Liver (tissue), 9 donors: ENCODE results near the gene SHQ1. TPM values are rescaled to one million over a fixed set of nuclear protein-coding genes. Genes with fewer than 3 reads are reported as not detected.

ENCODE experiments used
- DNase-seq: peaks from one replicate; pipeline ENCODE4 v3.0.0-alpha.2; 2017; ENCODE audit warnings: low spot score
- H3K27ac ChIP-seq, 2 donors: one replicate each; pipeline ENCODE4 v1.7.0; 2013; ENCODE audit warnings: inconsistent platforms in 2 of 2, low read length in 2 of 2, control low read depth in 1 of 2, low read depth in 1 of 2, mild to moderate bottlenecking in 1 of 2
- H3K27me3 ChIP-seq, 4 donors: one replicate each; pipeline versions ENCODE4 v1.6.1 to v1.7.0; 2013; ENCODE audit warnings: low read length in 3 of 4, inconsistent platforms in 1 of 4, mild to moderate bottlenecking in 1 of 4, moderate library complexity in 1 of 4; ENCODE audit not compliant: control insufficient read depth in 4 of 4, insufficient read depth in 4 of 4
- H3K36me3 ChIP-seq, 4 donors: one replicate each; pipeline versions ENCODE4 v1.6.1 to v1.7.0; 2013; ENCODE audit warnings: low read length in 3 of 4, mild to moderate bottlenecking in 3 of 4, low read depth in 1 of 4, moderate library complexity in 1 of 4; ENCODE audit not compliant: control insufficient read depth in 4 of 4, insufficient read depth in 3 of 4
- H3K4me1 ChIP-seq, 4 donors: one replicate each; pipeline versions ENCODE4 v1.6.1 to v1.7.0; 2013; ENCODE audit warnings: low read length in 3 of 4, mild to moderate bottlenecking in 3 of 4, moderate library complexity in 1 of 4; ENCODE audit not compliant: control insufficient read depth in 4 of 4, insufficient read depth in 4 of 4
- H3K4me3 ChIP-seq, 3 donors: one replicate each; pipeline versions ENCODE4 v1.6.1 to v1.7.0; 2013; ENCODE audit warnings: low read length in 3 of 3, control low read depth in 1 of 3, low read depth in 1 of 3, mild to moderate bottlenecking in 1 of 3
- H3K9ac ChIP-seq, 2 donors: one replicate each; pipeline ENCODE4 v1.7.0; 2013; ENCODE audit warnings: low read length in 2 of 2, mild to moderate bottlenecking in 2 of 2, moderate library complexity in 2 of 2, control low read depth in 1 of 2, low read depth in 1 of 2
- H3K9me3 ChIP-seq, 4 donors: one replicate each; pipeline versions ENCODE4 v1.6.1 to v1.7.0; 2013; ENCODE audit warnings: low read length in 3 of 4; ENCODE audit not compliant: control insufficient read depth in 4 of 4
- ATF3 ChIP-seq: IDR thresholded peaks from 2 replicates; pipeline ENCODE4 v1.6.1; 2016; ENCODE audit warnings: antibody characterized with exemption
- EGR1 ChIP-seq, 2 donors: IDR thresholded peaks; 2 replicates each; pipeline ENCODE4 v1.6.1; 2016 to 2018; ENCODE audit warnings: antibody characterized with exemption in 2 of 2, low read depth in 2 of 2
- FOXA1 ChIP-seq: IDR thresholded peaks from 2 replicates; pipeline ENCODE4 v1.6.1; 2016; ENCODE audit warnings: antibody characterized with exemption
- FOXA2 ChIP-seq: IDR thresholded peaks from 2 replicates; pipeline ENCODE4 v1.6.1; 2016; ENCODE audit warnings: antibody characterized with exemption
- GABPA ChIP-seq, 2 donors: IDR thresholded peaks in 1 of 2; conservative IDR thresholded peaks in 1 of 2; 2 replicates each; pipeline ENCODE4 v1.6.1; 2016; ENCODE audit warnings: antibody characterized with exemption in 2 of 2, mild to moderate bottlenecking in 1 of 2, moderate library complexity in 1 of 2
- HNF4A ChIP-seq, 2 donors: conservative IDR thresholded peaks; 2 replicates each; pipeline ENCODE4 v1.6.1; 2016; ENCODE audit warnings: antibody characterized with exemption in 2 of 2, mild to moderate bottlenecking in 2 of 2
- HNF4G ChIP-seq: IDR thresholded peaks from 2 replicates; pipeline ENCODE4 v1.6.1; 2016; ENCODE audit warnings: antibody characterized with exemption
- JUND ChIP-seq, 2 donors: IDR thresholded peaks; 2 replicates each; pipeline ENCODE4 v1.6.1; 2016; ENCODE audit warnings: antibody characterized with exemption in 2 of 2
- NR2F2 ChIP-seq: IDR thresholded peaks from 2 replicates; pipeline ENCODE4 v1.6.1; 2016; ENCODE audit warnings: antibody characterized with exemption
- RAD21 ChIP-seq, 2 donors: IDR thresholded peaks; 2 replicates each; pipeline ENCODE4 v1.6.1; 2016; ENCODE audit warnings: antibody characterized with exemption in 2 of 2, mild to moderate bottlenecking in 2 of 2
- REST ChIP-seq: IDR thresholded peaks from 2 replicates; pipeline ENCODE4 v1.6.1; 2016; ENCODE audit warnings: antibody characterized with exemption, mild to moderate bottlenecking
- RXRA ChIP-seq, 2 donors: IDR thresholded peaks; 2 replicates each; pipeline ENCODE4 v1.6.1; 2017 to 2018; ENCODE audit warnings: antibody characterized with exemption in 2 of 2, mild to moderate bottlenecking in 1 of 2
- SP1 ChIP-seq: IDR thresholded peaks from 2 replicates; pipeline ENCODE4 v1.6.1; 2018; ENCODE audit warnings: antibody characterized with exemption, mild to moderate bottlenecking
- TAF1 ChIP-seq: conservative IDR thresholded peaks from 2 replicates; pipeline ENCODE4 v1.6.1; 2016; ENCODE audit warnings: antibody characterized with exemption, mild to moderate bottlenecking
- YY1 ChIP-seq: IDR thresholded peaks from 2 replicates; pipeline ENCODE4 v1.6.1; 2016; ENCODE audit warnings: antibody characterized with exemption, mild to moderate bottlenecking
- ZBTB33 ChIP-seq: IDR thresholded peaks from 2 replicates; pipeline ENCODE4 v1.6.1; 2016; ENCODE audit warnings: antibody characterized with exemption
- WGBS: extraction: QIAGEN DNeasy Blood & Tissue Kit; methylation state at CpG from one replicate; pipeline ENCODE4 v1.1.7; 2013; 5-methylcytosine and 5-hydroxymethylcytosine counted together
- polyA plus RNA-seq, 2 donors: library from polyadenylated mRNA; stranded (reverse) in 1 of 2; unstranded in 1 of 2; fragments of 200-250 nt in 1 of 2; fragments of >200 nt in 1 of 2; fragmentation: Nextera tagmentation in 1 of 2; extraction: Ambion mirVana in 1 of 2; gene quantifications; one replicate each; pipeline versions ENCODE4 v1.2.1 to v1.2.3, GENCODE V29; 2013 to 2015
- total RNA-seq, 2 donors: library from RNA; depleted of rRNA; stranded (reverse); fragments of >200 nt; gene quantifications; one replicate each; pipeline ENCODE4 v1.2.3, GENCODE V29; 2014
- TF ChIP-seq, protein P1 (sequence below): IDR thresholded peaks from 2 replicates; pipeline ENCODE4 v1.6.1; 2016; ENCODE audit warnings: antibody characterized with exemption
- TF ChIP-seq, protein P2 (sequence below): fragments of 150-350 bp; IDR thresholded peaks from 2 replicates; pipeline ENCODE4 v1.5.1; 2017; ENCODE audit warnings: improper control_type of control experiment, low read depth, low read length; ENCODE audit not compliant: missing input control
- donor health status: healthy.
- donor health status: healthy.
- donor health status: healthy.
- donor health status: healthy.
- donor health status: healthy.

The SHQ1 gene
- total and polyA plus RNA-seq, 4 donors = 4.3 to 9.6 (median 6.1) TPM

- Histone ChIP-seq H3K9me3 (no peaks in the 10 kb centered on the region), H3K4me3 (no peak overlapping the region), H3K36me3 (no peaks in the 10 kb centered on the region), H3K27me3 (no peaks in the 10 kb centered on the region), H3K4me1 (no peaks in the 10 kb centered on the region), H3K27ac (no peak overlapping the region), H3K9ac (no peak overlapping the region)
- no peak for TF ChIP-seq RXRA (IDR thresholded peaks at IDR 0.05)
- no peak for TF ChIP-seq REST
- no peak for TF ChIP-seq TAF1
- TF ChIP-seq FOXA1 = no peak
- TF ChIP-seq ATF3 = no peak
- no peak for TF ChIP-seq SP1
- no peak for TF ChIP-seq FOXA2
- TF ChIP-seq YY1 = no peak
- no peak for TF ChIP-seq GABPA (IDR thresholded peaks at IDR 0.05 in 1 of 2, conservative IDR thresholded peaks at IDR 0.05 in 1 of 2)
- TF ChIP-seq, protein P1, sequence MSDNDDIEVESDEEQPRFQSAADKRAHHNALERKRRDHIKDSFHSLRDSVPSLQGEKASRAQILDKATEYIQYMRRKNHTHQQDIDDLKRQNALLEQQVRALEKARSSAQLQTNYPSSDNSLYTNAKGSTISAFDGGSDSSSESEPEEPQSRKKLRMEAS = no peak
- TF ChIP-seq RAD21 (IDR thresholded peaks at IDR 0.05) = no peak
- no peak for TF ChIP-seq ZBTB33
- no peak for TF ChIP-seq JUND (IDR thresholded peaks at IDR 0.05)
- no peak for TF ChIP-seq HNF4A (conservative IDR thresholded peaks at IDR 0.05)
- no peak for TF ChIP-seq HNF4G
- TF ChIP-seq, protein P2, sequence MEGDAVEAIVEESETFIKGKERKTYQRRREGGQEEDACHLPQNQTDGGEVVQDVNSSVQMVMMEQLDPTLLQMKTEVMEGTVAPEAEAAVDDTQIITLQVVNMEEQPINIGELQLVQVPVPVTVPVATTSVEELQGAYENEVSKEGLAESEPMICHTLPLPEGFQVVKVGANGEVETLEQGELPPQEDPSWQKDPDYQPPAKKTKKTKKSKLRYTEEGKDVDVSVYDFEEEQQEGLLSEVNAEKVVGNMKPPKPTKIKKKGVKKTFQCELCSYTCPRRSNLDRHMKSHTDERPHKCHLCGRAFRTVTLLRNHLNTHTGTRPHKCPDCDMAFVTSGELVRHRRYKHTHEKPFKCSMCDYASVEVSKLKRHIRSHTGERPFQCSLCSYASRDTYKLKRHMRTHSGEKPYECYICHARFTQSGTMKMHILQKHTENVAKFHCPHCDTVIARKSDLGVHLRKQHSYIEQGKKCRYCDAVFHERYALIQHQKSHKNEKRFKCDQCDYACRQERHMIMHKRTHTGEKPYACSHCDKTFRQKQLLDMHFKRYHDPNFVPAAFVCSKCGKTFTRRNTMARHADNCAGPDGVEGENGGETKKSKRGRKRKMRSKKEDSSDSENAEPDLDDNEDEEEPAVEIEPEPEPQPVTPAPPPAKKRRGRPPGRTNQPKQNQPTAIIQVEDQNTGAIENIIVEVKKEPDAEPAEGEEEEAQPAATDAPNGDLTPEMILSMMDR = no peak
- DNase-seq = no peak
- 93% methylated on average over 6 of the region's 6 CpGs for WGBS
These were observed 123.0 kb downstream of the SHQ1 start for GRCh38 chr3:72725229-72725628.

DNA sequence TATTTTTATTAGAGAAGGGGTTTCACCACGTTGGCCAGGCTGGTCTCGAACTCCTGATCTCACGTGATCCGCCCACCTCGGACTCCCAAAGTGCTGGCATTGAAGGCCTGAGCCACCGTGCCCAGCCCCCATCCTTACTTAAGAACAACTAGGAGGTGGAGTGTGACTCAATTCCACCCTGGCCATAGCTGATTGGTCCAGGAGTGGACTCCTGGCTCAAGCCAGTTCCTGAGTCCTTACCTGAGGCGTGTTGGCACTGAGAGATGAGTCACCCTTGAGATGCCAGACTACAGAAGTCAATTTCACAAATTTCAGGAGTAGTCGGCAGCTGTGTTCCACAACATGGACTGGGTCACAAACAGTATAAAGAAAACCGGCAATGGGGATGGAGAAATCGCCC, 124.2 kb downstream of the SHQ1 start:
- H3K9me3 ChIP-seq = no peaks in the 10 kb centered on the region
- no peak for DNase-seq
- H3K36me3 ChIP-seq = no peaks in the 10 kb centered on the region
- H3K4me1 ChIP-seq = no peaks in the 10 kb centered on the region
- WGBS = 92% methylated on average over 10 of the region's 10 CpGs
- no peak overlapping the region for H3K27ac ChIP-seq
- no peaks in the 10 kb centered on the region for H3K27me3 ChIP-seq
- no peak overlapping the region for H3K4me3 ChIP-seq
- H3K9ac ChIP-seq = no peak overlapping the region
- no peak for TF ChIP-seq FOXA2
- no peak for TF ChIP-seq RXRA (IDR thresholded peaks at IDR 0.05)
- TF ChIP-seq JUND (IDR thresholded peaks at IDR 0.05) = no peak
- no peak for TF ChIP-seq NR2F2
- no peak for TF ChIP-seq ATF3
- TF ChIP-seq EGR1 (IDR thresholded peaks at IDR 0.05; ENCODE audit: low read depth in 2 of 2) = no peak
- TF ChIP-seq, protein P2 = no peak
- TF ChIP-seq GABPA (IDR thresholded peaks at IDR 0.05 in 1 of 2, conservative IDR thresholded peaks at IDR 0.05 in 1 of 2) = no peak
- TF ChIP-seq YY1 = no peak
- no peak for TF ChIP-seq REST
- TF ChIP-seq HNF4G = no peak
- no peak for TF ChIP-seq TAF1
